Vagina (tissue), 2 donors: ENCODE data around the gene FCGBP. TPM values are rescaled to one million over a fixed set of nuclear protein-coding genes. Genes with fewer than 3 reads are reported as not detected.

Experiments
- DNase-seq, 2 donors: peaks; one replicate each; pipeline ENCODE4 v3.0.0-alpha.2; 2017; ENCODE audit errors: extremely low spot score in 2 of 2
- H3K27ac ChIP-seq: fragments of 200-600 bp; sonication (generic); one replicate; pipeline ENCODE4 v1.5.1; 2019
- H3K27me3 ChIP-seq: fragments of 200-600 bp; sonication (generic); one replicate; pipeline ENCODE4 v1.5.1; 2019
- H3K36me3 ChIP-seq, 2 donors: fragments of 200-600 bp; sonication (generic); one replicate each; pipeline ENCODE4 v1.5.1; 2017 to 2019
- H3K4me1 ChIP-seq: fragments of 200-600 bp; sonication (generic); one replicate; pipeline ENCODE4 v1.5.1; 2019
- H3K4me3 ChIP-seq, 2 donors: fragments of 200-600 bp; sonication (generic); 1 replicate in 1 of 2; 2 replicates in 1 of 2; pipeline ENCODE4 v1.5.1; 2016 to 2019
- H3K9me3 ChIP-seq: fragments of 200-600 bp; sonication (generic); one replicate; pipeline ENCODE4 v1.5.1; 2019
- POLR2A ChIP-seq, 2 donors: fragments of 450-650 bp; IDR thresholded peaks; one replicate each; pipeline ENCODE4 v1.6.1; 2017; ENCODE audit warnings: antibody characterized with exemption in 2 of 2, mild to moderate bottlenecking in 2 of 2, moderate library complexity in 2 of 2
- POLR2AphosphoS5 ChIP-seq, 2 donors: sonication (generic); formaldehyde crosslinking; IDR thresholded peaks; one replicate each; pipeline ENCODE4 v1.9.0; 2017; ENCODE audit warnings: antibody characterized with exemption in 2 of 2, mild to moderate bottlenecking in 2 of 2, low read depth in 1 of 2; ENCODE audit not compliant: insufficient read depth in 1 of 2
- intact Hi-C: fragments of 100-400 bp; cut with DNase I; formaldehyde crosslinking; loops from one replicate; pipeline ENCODE4 v1.15.1; 2023
- total RNA-seq: library from RNA; depleted of rRNA; stranded (reverse); fragments of >200 nt; gene quantifications from one replicate; pipeline ENCODE4 v1.2.3, GENCODE V29; 2016
- TF ChIP-seq, protein P1 (sequence below), 3 experiments: fragments of 450-650 bp in 2 of 3; fragments of 200-600 bp in 1 of 3; sonication (generic) in 1 of 3; IDR thresholded peaks; one replicate each; pipeline ENCODE4 v1.5.1; 2017 to 2019; ENCODE audit warnings: antibody characterized with exemption in 3 of 3, mild to moderate bottlenecking in 2 of 3, moderate library complexity in 2 of 3

Gene FCGBP
- total RNA-seq, 1 donor from 2014 or later: 31.7 TPM

DNA sequence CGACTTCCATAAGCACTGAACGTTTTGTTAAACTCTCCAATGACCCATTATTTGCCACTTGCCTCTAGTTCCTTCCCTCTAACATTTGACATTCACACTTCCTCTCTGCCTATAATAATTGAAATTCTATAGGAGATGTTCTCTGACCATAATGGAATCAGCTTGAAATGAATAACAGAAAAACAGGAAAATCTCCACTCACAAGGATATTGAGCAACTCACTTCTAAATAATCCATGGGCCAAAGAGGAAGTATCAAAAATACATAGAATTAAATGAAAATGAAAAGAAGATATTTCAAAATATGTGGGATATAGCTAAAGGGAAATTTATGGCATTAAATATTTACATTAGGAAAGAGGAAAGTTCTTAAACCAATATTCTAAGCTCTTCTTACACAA is 3.4 kb upstream of the FCGBP start:
- H3K9me3 ChIP-seq: no peaks in the 10 kb centered on the region
- H3K36me3 ChIP-seq: no peaks in the 10 kb centered on the region
- intact Hi-C loops: no loop called here
- DNase-seq: no peak
- no peaks in the 10 kb centered on the region for H3K4me1 ChIP-seq
- H3K27ac ChIP-seq: no peak overlapping the region
- no peak overlapping the region for H3K4me3 ChIP-seq
- TF ChIP-seq POLR2A (IDR thresholded peaks at IDR 0.05) (no peak), POLR2AphosphoS5 (IDR thresholded peaks at IDR 0.05; ENCODE audit: insufficient read depth in 1 of 2, low read depth in 1 of 2) (no peak)
- TF ChIP-seq, protein P1, sequence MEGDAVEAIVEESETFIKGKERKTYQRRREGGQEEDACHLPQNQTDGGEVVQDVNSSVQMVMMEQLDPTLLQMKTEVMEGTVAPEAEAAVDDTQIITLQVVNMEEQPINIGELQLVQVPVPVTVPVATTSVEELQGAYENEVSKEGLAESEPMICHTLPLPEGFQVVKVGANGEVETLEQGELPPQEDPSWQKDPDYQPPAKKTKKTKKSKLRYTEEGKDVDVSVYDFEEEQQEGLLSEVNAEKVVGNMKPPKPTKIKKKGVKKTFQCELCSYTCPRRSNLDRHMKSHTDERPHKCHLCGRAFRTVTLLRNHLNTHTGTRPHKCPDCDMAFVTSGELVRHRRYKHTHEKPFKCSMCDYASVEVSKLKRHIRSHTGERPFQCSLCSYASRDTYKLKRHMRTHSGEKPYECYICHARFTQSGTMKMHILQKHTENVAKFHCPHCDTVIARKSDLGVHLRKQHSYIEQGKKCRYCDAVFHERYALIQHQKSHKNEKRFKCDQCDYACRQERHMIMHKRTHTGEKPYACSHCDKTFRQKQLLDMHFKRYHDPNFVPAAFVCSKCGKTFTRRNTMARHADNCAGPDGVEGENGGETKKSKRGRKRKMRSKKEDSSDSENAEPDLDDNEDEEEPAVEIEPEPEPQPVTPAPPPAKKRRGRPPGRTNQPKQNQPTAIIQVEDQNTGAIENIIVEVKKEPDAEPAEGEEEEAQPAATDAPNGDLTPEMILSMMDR (IDR thresholded peaks at IDR 0.05): no peak
- no peaks in the 10 kb centered on the region for H3K27me3 ChIP-seq

DNA sequence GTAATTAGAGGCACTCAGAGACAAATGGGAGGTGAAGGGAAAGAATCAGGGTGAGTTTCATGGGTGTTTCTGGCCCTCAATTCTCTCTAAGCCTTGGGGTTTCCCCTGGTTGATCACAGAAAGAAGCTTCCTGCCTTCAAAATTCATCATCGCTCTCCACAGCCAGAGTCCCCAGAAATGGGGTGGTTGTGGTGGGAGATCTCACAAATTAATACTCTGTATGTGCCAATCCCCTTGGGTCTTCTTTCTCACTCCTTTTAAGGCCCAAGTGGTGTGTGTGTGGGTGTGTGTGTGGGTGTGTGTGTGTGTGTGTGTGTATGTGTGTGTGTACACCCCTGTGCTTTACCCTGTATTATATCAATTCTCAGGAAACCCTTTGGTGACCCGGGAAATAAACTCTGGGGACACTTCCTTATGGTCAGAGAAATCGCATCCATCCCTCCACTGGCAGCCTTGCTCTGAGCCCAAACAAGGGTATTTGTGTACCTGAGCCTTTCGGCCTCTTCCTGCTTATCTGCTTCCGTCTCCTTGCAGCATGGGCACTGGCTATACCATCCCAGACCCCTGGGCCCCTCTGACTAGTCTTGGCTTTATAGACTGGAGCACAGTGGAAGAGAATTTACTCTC is 2.8 kb upstream of the FCGBP start:
- TF ChIP-seq POLR2AphosphoS5 (IDR thresholded peaks at IDR 0.05; ENCODE audit: insufficient read depth in 1 of 2, low read depth in 1 of 2) (no peak), POLR2A (IDR thresholded peaks at IDR 0.05) (no peak)
- TF ChIP-seq, protein P1 (IDR thresholded peaks at IDR 0.05): no peak
- Histone ChIP-seq H3K27ac (no peak overlapping the region), H3K4me3 (no peak overlapping the region)

DNA sequence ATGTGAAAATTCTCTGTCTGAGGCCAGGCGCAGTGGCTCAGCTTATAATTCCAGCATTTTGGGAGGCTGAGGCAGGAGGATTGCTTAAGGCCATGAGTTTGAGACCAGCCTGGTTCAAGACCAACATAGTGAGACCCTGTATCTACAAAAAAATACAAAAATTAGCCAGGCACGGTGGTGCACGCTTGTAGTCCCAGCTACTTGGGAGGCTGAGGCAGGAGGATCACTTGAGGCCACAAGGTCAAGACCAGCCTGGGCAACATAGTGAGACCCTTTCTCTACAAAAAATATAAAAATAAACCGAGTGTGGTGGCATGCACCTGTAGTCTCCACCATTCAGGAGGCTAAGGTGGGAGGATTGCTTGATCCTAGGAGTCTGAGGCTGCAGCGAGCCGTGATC is 2.2 kb upstream of the FCGBP start:
- H3K4me3 ChIP-seq: no peak overlapping the region
- TF ChIP-seq, protein P1 (IDR thresholded peaks at IDR 0.05): no peak
- TF ChIP-seq POLR2A (IDR thresholded peaks at IDR 0.05) (no peak), POLR2AphosphoS5 (IDR thresholded peaks at IDR 0.05; ENCODE audit: insufficient read depth in 1 of 2, low read depth in 1 of 2) (no peak)
- H3K36me3 ChIP-seq: no peaks in the 10 kb centered on the region
- no peaks in the 10 kb centered on the region for H3K9me3 ChIP-seq
- no peak for DNase-seq
- no peak overlapping the region for H3K27ac ChIP-seq
- no peaks in the 10 kb centered on the region for H3K27me3 ChIP-seq
- intact Hi-C loops: no loop called here
- no peaks in the 10 kb centered on the region for H3K4me1 ChIP-seq

More for the DNA sequence above, 2.8 kb upstream of the FCGBP start:
- DNase-seq: no peak
- Histone ChIP-seq H3K4me1 (no peaks in the 10 kb centered on the region), H3K27me3 (no peaks in the 10 kb centered on the region), H3K36me3 (no peaks in the 10 kb centered on the region), H3K9me3 (no peaks in the 10 kb centered on the region)
- intact Hi-C loops: no loop called here

DNA sequence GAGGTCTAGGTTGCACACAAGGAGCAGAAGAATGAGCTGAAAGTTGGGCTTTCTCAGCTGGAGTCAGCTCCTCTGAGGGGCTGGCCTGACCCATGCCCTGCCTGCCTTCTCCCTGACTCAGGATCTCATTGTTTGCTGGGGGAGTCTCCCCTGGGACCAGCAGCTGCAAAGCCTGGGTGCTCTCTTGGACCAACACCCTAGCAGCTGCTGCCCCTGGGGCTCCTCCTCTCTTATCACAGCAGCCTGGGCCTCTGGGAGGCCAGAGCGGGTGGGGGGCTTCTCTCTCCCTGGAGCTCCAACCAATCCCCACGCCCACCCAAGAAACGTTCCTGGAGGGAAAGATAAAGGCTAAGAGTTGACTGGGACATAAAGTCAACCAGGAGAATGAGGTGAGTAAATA is 1.6 kb upstream of the FCGBP start:
- H3K36me3 ChIP-seq: no peaks in the 10 kb centered on the region
- no peak overlapping the region for H3K27ac ChIP-seq
- intact Hi-C loops: no loop called here
- no peak for DNase-seq
- H3K27me3 ChIP-seq: no peaks in the 10 kb centered on the region
- no peaks in the 10 kb centered on the region for H3K4me1 ChIP-seq
- no peak overlapping the region for H3K4me3 ChIP-seq
- TF ChIP-seq, protein P1 (IDR thresholded peaks at IDR 0.05): no peak
- TF ChIP-seq POLR2AphosphoS5 (IDR thresholded peaks at IDR 0.05; ENCODE audit: insufficient read depth in 1 of 2, low read depth in 1 of 2): no peak
- TF ChIP-seq POLR2A (IDR thresholded peaks at IDR 0.05): no peak
- H3K9me3 ChIP-seq: no peaks in the 10 kb centered on the region

DNA sequence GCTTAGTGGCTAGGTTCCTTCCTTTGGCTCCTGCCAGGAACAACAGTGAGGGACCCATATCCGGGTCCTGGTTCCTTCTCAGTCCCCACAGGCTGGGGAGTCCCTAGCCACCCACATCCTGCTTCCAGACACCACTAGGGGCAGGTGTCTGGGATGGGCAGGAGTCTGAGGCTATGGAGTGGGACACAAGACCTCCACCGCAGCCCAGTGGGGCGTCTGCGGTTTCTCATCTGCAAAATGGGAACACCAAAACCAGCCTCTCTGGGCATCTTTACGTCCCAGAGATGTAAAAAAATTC is 879 bp upstream of the FCGBP start:
- TF ChIP-seq, protein P1 (IDR thresholded peaks at IDR 0.05): no peak
- TF ChIP-seq POLR2A (IDR thresholded peaks at IDR 0.05) (no peak), POLR2AphosphoS5 (IDR thresholded peaks at IDR 0.05; ENCODE audit: insufficient read depth in 1 of 2, low read depth in 1 of 2) (no peak)
- Histone ChIP-seq H3K9me3 (no peaks in the 10 kb centered on the region), H3K36me3 (no peaks in the 10 kb centered on the region), H3K4me1 (no peaks in the 10 kb centered on the region), H3K27me3 (no peaks in the 10 kb centered on the region), H3K27ac (no peak overlapping the region), H3K4me3 (no peak overlapping the region)
- intact Hi-C loops: no loop called here
- DNase-seq: no peak
